BLaER1 (cell line): ENCODE data around the gene MST1.
A peak's percentile ranks its signal among the peaks of the same experiment; 100 is the strongest.
"Not testable (repeated sequence)": the region's sequence is repeated elsewhere in the genome, so short reads cannot be mapped to it uniquely, and the experiment has no call there.

Experiments used
- H3K27ac ChIP-seq: shearing (Covaris generic); formaldehyde crosslinking; 2 replicates; pipeline ENCODE4 v1.8.1; 2022
- H3K27me3 ChIP-seq: shearing (Covaris generic); formaldehyde crosslinking; 2 replicates; pipeline ENCODE4 v1.8.1; 2022
- H3K36me3 ChIP-seq: shearing (Covaris generic); formaldehyde crosslinking; 2 replicates; pipeline ENCODE4 v1.8.1; 2022
- H3K4me1 ChIP-seq: shearing (Covaris generic); formaldehyde crosslinking; 2 replicates; pipeline ENCODE4 v1.8.1; 2022
- H3K4me2 ChIP-seq: shearing (Covaris generic); formaldehyde crosslinking; 2 replicates; pipeline ENCODE4 v1.8.1; 2022
- H3K4me3 ChIP-seq: shearing (Covaris generic); formaldehyde crosslinking; 2 replicates; pipeline ENCODE4 v1.8.1; 2022
- H3K9ac ChIP-seq: shearing (Covaris generic); formaldehyde crosslinking; 2 replicates; pipeline ENCODE4 v1.8.1; 2022
- H3K9me3 ChIP-seq: shearing (Covaris generic); formaldehyde crosslinking; 2 replicates; pipeline ENCODE4 v1.8.1; 2022
- H4K20me1 ChIP-seq: shearing (Covaris generic); formaldehyde crosslinking; 2 replicates; pipeline ENCODE4 v1.8.1; 2022
- Cebpa-rat ChIP-seq: shearing (Covaris generic); IDR thresholded peaks from 2 replicates; pipeline ENCODE4 v1.8.1; 2022

The MST1 gene

GRCh38 chr3:49688338-49689045 is 782 bp downstream of the MST1 start:
- H3K9ac ChIP-seq, result peak overlapping the region; percentile 96
- H3K27ac ChIP-seq, result peak overlapping the region; percentile 84

DNA sequence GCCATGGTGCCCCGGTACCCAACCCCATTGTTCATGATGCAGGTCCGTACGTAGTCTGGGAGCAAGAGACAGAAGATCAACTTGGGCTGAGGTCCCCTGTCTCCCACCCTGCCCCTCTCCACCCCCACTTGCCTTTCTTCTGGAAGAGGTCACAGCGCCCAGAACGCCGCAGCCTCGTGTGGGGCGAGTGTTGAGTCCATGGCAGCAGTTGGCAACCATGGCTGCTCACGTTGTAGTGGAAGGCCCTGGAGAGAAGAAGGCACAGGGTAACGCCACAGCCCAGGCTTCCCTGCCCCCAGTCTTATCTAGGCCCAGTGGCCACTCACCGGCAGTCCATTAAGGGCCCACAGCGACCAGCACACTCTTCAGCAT is 1.9 kb downstream of the MST1 start:
- H3K27ac ChIP-seq, H3K9ac ChIP-seq, H3K27me3 ChIP-seq, H3K9me3 ChIP-seq, H3K4me2 ChIP-seq, H3K4me3 ChIP-seq: not testable (repeated sequence)
- Histone ChIP-seq H3K4me1 (peaks cover 24% of the 10 kb centered on the region), H3K36me3 (peaks cover 35% of the 10 kb centered on the region), H4K20me1 (peaks cover 13% of the 10 kb centered on the region; the same call in 1 of the 2 replicates)

More at GRCh38 chr3:49688338-49689045, 782 bp downstream of the MST1 start:
- Histone ChIP-seq H3K36me3 (peaks cover 24% of the 10 kb centered on the region), H3K4me1 (peaks cover 24% of the 10 kb centered on the region), H3K4me2 (peak overlapping the region; percentile 77), H4K20me1 (peaks cover 13% of the 10 kb centered on the region; the same call in 1 of the 2 replicates), H3K4me3 (peak overlapping the region; percentile 96)
- not testable (repeated sequence) for H3K27me3 ChIP-seq, H3K9me3 ChIP-seq

DNA sequence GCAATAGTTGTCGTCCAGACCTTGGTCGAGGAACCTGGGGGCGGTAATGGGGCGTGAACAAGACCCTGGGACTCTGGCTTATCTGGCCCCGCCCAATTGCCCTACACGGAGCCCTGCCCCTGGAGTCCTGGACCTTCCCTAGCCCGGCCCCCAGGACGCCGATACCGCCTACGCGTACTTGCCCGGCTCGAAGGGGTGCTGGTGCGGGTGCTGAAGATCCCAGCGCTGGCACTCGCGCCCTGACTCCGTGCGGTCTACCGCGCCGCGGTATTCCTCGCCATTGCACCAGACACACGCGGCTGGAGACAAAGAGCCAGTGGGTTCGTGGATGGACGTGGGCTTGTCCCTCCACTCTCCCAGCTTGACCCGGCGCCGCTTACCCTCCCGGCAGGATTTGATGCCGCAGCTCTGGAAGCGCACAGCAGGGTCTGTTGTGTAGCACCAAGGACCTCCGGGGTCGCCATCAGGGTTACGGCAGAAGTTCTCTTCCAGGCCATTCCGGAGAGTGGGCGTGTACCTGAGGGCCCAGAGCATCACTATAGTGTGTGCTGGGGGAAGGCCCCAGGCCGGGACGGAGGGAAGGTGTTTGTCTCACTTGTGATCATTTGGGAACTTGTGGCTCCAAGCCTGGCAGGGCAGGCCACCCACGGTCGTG is 2.4 kb downstream of the MST1 start:
- not testable (repeated sequence) for H3K4me2 ChIP-seq, H3K27ac ChIP-seq
- peaks cover 13% of the 10 kb centered on the region; the same call in 1 of the 2 replicates for H4K20me1 ChIP-seq

DNA sequence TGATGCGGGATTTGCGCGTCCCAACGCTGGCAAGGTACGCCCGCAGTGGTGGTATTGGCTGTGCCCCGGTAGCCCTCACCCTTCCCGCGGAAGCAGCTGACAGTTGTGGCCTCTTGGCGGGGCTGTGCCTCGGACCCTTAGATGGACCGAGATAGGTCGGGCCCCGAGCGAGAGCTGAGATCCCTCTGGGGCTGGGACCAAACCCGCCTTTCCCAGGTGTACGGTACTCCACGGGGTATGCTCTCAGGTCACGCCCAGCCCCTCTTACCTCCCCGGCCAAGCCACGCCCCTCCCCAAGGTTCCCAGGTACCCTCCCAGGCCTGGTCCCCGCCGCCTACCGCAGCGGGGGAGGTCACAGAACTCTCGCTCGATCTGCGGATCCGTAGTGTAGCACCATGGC is 2.9 kb downstream of the MST1 start:
- not testable (repeated sequence) for H3K4me2 ChIP-seq, H3K4me3 ChIP-seq, H3K27ac ChIP-seq, H3K9ac ChIP-seq, H3K9me3 ChIP-seq, H3K27me3 ChIP-seq
- peaks cover 13% of the 10 kb centered on the region; the same call in 1 of the 2 replicates for H4K20me1 ChIP-seq
- H3K4me1 ChIP-seq, result peaks cover 22% of the 10 kb centered on the region
- peaks cover 42% of the 10 kb centered on the region for H3K36me3 ChIP-seq

More for the DNA sequence above, 2.4 kb downstream of the MST1 start:
- peaks cover 40% of the 10 kb centered on the region for H3K36me3 ChIP-seq
- H3K4me3 ChIP-seq, H3K27me3 ChIP-seq, H3K9me3 ChIP-seq, H3K9ac ChIP-seq: not testable (repeated sequence)
- H3K4me1 ChIP-seq, result peaks cover 24% of the 10 kb centered on the region

DNA sequence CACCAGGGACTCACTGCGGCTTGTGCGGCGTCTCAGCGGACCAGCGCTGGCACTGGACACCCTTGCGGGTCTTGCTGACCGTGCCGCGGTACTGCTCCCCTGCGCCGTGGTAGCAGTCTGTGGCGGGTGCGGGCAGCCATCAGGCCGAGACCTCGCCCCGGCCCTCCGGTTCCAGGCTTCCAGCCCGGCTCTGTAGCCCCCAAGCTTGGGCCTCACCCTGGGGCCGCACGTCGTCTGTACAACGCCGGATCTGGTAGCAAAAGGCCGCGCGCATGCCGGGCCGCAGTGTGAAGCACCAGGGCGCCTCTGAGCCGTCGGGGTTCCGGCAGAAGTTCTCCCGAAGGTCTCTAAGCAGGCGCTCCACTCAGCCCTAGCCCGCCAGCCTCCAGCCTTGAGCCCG is 3.4 kb downstream of the MST1 start:
- H3K9ac ChIP-seq, result not testable (repeated sequence)

DNA sequence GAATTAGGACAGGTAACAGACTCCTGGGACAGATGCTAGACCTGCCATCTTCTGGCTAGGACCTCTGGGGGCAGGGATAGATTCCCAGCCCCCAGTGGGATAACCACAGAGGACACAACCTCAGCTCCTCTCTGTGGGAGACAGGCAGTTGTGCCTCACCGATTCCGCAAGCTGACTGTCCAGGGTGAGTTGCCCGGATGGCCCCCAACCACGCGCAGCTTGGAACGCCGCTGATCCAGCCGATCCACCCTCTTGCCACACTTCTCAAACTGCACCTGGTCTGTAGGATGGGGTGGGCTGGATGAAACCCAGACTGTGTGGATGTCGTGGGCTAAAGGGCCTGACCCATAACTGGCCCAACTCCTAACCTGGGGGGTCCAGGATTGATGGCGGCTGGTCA is 4.2 kb downstream of the MST1 start:
- Histone ChIP-seq H3K4me1 (peaks cover 10% of the 10 kb centered on the region), H3K36me3 (peaks cover 54% of the 10 kb centered on the region), H4K20me1 (peaks cover 16% of the 10 kb centered on the region)
- H3K9me3 ChIP-seq, H3K9ac ChIP-seq, H3K27ac ChIP-seq, H3K27me3 ChIP-seq, H3K4me3 ChIP-seq, H3K4me2 ChIP-seq: not testable (repeated sequence)

More for the DNA sequence above, 3.4 kb downstream of the MST1 start:
- not testable (repeated sequence) for H3K9me3 ChIP-seq, H3K27ac ChIP-seq, H3K27me3 ChIP-seq, H3K4me2 ChIP-seq, H3K4me3 ChIP-seq
- Histone ChIP-seq H3K36me3 (peaks cover 46% of the 10 kb centered on the region), H4K20me1 (peaks cover 11% of the 10 kb centered on the region; the same call in 1 of the 2 replicates), H3K4me1 (peaks cover 17% of the 10 kb centered on the region)

GRCh38 chr3:49684453-49684852 is 4.8 kb downstream of the MST1 start:
- not testable (repeated sequence) for H3K9ac ChIP-seq, H3K4me1 ChIP-seq, H3K9me3 ChIP-seq, H3K27me3 ChIP-seq, H3K4me2 ChIP-seq, H3K4me3 ChIP-seq, H3K27ac ChIP-seq
- peaks cover 17% of the 10 kb centered on the region; the same call in 1 of the 2 replicates for H4K20me1 ChIP-seq
- H3K36me3 ChIP-seq, result peaks cover 60% of the 10 kb centered on the region

GRCh38 chr3:49683162-49683561 is 6.1 kb downstream of the MST1 start:
- Histone ChIP-seq H3K27me3 (no peaks in the 10 kb centered on the region), H3K36me3 (peaks cover 73% of the 10 kb centered on the region), H3K27ac (no peak overlapping the region), H4K20me1 (peaks cover 27% of the 10 kb centered on the region; the same call in 1 of the 2 replicates), H3K4me2 (no peak overlapping the region), H3K4me3 (no peak overlapping the region), H3K9ac (no peak overlapping the region), H3K9me3 (peaks cover 5% of the 10 kb centered on the region; the same call in 1 of the 2 replicates), H3K4me1 (no peaks in the 10 kb centered on the region)
- TF ChIP-seq Cebpa-rat, result no peak

DNA sequence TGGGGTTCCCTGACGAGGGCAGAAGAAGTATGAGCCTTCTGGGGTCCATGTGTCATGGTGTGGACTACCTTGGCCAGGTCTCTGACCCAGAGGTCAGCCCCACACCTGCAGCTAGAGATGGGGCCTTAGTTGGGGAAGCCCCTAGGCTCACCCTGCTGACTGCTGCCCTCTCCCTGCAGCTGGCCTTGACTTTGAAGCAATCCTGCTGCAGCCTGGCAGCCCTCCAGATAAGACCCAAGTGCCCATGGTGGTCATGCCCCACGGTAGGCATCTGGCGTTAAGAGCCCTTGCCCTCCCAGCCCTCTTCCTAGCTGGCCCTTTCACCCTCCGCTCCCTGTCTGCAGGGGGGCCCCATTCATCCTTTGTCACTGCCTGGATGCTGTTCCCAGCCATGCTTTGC is 7.7 kb downstream of the MST1 start:
- Histone ChIP-seq H3K9me3 (peaks cover 4% of the 10 kb centered on the region; the same call in 1 of the 2 replicates), H4K20me1 (peaks cover 38% of the 10 kb centered on the region), H3K4me3 (no peak overlapping the region), H3K4me2 (no peak overlapping the region), H3K36me3 (peaks cover 89% of the 10 kb centered on the region), H3K27me3 (no peaks in the 10 kb centered on the region), H3K27ac (no peak overlapping the region), H3K9ac (no peak overlapping the region), H3K4me1 (0 out of 2 replicates have a peak, but pooled peaks cover 2% of the 10 kb centered on the region)
- TF ChIP-seq Cebpa-rat, result no peak

GRCh38 chr3:49681232-49681522 is 8.1 kb downstream of the MST1 start:
- TF ChIP-seq Cebpa-rat, result no peak
- Histone ChIP-seq H3K4me3 (no peak overlapping the region), H3K4me2 (no peak overlapping the region), H3K4me1 (peaks cover 5% of the 10 kb centered on the region; the same call in 1 of the 2 replicates), H3K27ac (no peak overlapping the region), H3K9me3 (0 out of 2 replicates have a peak, but pooled peaks cover under 1% of the 10 kb centered on the region), H3K9ac (no peak overlapping the region), H3K36me3 (peaks cover 93% of the 10 kb centered on the region), H3K27me3 (no peaks in the 10 kb centered on the region), H4K20me1 (peaks cover 42% of the 10 kb centered on the region)
